ENCODE results near the gene KIF5C.
A peak's percentile ranks its signal among the peaks of the same experiment; 100 is the strongest.

The KIF5C gene

DNA sequence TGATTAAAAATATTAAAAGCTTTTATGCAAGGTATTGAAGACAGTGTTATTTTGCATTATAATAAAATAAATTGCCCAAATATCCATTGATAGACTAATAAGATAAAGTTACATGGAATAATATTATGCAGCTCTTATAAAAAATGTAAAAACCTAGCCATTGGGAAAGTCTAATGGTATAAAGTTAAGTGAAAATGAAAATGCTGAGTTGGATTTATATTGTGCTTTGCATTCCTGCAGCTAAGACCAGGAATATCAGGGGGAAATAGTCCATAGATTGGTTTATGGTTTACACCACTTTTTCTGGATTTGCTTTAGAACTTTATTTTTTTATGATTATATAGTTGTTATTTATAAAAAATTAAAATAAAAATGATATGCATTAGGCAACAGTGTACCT, 117.4 kb downstream of the KIF5C start:
- DNase-seq (ENCODE audit: low read depth), result no peak

DNA sequence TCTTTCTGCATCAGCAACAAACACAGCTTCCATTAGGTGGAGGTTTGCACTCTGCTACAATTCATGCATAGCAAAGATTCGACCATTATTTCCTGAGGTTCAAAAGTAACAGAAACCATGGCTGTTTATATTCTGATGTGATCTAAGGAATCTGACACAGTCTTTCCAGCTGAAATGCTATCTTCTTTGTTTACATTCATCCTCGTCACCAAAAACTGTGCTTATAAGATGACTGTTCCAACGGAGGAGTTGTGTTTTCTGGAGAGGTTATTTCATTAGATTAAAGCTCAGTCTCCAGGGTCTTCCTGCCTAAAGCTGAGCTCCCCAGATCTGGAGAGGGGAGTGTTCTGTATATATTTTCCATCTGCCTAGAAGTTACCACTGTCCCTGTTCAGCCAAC, 118.3 kb downstream of the KIF5C start:
- DNase-seq (ENCODE audit: low read depth), result no peak

DNA sequence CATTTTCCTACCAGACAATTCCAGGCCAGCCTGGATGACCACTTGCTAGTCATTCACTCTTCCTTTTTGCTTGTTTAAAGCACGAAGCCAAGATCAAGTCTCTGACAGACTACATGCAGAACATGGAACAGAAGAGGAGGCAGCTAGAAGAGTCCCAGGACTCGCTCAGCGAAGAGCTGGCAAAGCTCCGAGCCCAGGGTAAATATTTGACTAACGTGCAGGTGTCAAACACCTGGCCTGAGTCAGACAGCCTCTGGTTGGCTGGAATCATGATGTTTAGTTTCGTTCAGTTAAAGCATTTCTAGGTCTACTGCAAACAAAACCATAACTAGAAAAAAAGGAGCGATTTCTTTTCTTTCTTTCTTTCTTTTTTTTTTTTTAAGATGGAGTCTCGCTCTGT, 119.3 kb downstream of the KIF5C start:
- no peak for DNase-seq (ENCODE audit: low read depth)

DNA sequence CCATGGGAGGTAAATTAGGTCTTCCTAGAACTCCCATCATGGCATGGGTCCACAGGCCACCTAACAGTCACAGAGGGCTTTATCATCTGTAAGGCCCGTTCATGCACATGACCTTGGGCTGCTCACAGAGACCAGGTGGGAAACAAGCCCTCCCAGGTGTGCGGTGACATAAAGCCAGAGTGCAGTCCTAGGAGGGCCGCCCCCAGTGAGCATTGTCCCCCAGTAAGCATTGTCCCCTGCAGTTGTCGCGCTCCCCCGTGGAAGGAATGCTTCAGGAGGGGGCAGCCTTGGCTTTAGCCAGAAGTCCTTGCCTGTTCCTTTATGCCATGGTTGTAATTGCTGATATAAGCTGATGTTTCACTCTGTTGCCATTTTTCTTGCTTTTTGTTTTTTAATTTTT, 121.8 kb downstream of the KIF5C start:
- DNase-seq (ENCODE audit: low read depth), result no peak

DNA sequence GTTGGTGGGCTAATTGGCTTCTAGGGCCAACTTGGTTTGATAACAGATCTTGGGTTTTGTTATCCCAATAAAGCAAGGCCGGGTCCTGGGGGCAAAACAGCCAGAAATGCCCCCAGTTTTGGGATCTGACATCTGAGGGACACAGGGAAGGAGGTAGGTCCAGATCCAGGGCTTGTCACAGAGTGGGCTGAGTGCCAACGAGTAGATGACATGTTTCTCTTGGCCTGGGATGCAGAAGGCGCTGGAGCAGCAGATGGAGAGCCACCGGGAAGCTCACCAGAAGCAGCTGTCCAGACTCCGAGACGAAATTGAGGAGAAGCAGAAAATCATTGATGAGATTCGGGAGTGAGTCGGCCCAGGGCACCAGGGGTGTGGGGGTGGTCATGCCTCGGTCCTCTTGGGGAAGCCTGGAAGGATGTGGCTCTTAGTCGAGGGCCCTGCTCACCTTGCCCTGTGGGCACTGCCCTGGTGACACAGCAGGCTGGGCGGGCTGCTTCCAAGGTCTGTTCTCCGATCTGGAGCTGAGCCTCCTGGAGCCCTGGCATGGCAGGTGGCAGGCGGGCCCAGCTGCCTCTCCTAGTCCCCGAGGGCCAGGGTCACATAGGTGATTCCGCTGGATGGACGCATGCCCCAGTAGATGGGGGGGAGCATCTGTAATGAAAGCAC, 123.3 kb downstream of the KIF5C start:
- no peak for DNase-seq (ENCODE audit: low read depth)

DNA sequence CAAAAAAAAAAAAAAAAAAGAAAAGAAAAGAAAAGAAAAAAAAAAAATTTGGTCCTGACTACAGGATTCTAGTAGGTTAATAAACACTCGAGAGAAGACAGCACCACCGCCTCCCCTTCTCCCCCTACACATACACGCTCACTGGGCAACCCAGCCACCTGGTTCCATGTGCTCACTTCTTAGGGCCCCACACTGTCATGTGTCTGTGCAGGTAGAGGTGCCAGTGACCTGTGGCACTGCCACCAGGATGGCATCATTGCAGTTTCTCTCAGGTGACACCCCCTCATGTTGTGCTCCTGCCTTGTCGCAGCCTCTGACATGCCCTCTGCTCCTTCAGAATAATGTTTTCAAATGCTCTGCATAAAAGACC, 123.8 kb downstream of the KIF5C start:
- DNase-seq (ENCODE audit: low read depth), result no peak

DNA sequence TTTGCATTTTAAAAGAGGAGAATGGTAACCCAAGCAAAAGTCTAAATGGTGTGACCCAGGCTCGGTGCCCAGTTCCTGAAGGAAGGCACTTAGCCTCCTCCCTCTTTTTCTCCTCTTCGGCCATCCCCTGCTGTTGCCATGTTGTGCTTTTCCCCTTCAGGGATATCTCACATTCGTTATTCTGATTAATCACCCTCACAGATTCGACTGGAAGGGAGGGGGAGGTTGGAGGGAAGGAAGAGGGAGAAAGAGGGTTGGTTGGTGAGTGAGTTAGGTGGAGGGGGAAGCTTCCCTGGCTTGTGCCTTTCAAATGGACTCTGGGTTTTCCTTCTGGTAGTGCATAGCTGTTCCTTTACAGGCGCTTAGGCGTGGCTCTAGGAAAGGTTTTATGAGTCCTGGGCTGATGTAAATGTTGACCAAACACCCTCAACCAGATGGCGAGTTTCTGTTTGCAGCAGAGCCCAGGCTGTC, 124.5 kb downstream of the KIF5C start:
- no peak for DNase-seq (ENCODE audit: low read depth)

DNA sequence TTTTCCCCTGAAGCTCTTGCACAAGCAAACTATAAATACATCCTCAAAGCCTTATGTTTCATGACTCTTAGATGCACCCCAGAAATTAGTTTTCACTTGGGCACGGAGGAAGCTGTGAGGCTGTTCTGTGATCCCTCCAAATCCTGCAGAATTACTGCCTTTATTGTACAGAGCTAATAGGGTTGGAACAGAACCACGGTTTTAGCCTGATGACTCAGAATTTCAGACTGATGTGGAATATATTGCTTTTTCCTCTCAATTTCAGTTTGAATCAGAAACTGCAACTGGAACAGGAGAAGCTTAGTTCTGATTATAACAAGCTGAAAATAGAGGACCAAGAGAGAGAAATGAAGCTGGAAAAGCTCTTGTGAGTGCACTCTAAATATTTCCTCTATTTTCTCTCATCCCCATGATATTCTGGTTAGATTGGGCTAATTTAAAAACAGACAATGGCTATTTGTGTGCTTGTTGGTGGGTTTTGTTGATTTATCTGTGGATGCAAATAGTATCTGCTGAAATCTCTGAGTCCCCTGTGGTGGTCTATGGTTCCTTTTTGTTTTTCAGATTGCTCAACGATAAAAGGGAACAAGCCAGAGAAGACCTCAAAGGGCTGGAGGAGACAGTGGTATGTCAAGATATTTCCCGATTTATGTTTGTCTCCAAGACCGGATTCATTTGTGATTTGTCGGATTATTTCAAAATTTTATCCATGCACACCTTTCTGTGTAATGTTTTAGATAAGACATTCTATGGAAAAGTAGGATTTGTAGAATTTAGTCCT, 125.3 kb downstream of the KIF5C start:
- DNase-seq (ENCODE audit: low read depth), result no peak

DNA sequence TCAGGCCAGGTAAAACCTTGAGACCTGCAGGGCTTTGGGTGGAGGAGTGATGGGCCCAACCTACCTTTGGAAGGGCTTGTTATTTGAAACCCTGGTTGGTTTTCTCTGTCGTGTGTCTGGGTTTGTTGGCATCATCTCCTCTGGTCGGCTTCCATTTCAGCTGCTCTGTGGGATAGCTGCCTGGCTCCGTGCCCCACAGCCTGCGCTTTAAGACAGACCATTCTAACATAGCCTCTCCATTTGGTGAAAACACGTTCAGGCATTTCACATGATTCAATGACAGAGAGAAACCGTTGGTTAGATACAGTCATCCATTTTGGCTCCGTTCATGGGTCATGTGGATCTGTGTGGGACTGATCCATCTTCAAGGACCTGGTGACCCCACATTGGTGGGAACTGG, 126.5 kb downstream of the KIF5C start:
- no peak for DNase-seq (ENCODE audit: low read depth)

DNA sequence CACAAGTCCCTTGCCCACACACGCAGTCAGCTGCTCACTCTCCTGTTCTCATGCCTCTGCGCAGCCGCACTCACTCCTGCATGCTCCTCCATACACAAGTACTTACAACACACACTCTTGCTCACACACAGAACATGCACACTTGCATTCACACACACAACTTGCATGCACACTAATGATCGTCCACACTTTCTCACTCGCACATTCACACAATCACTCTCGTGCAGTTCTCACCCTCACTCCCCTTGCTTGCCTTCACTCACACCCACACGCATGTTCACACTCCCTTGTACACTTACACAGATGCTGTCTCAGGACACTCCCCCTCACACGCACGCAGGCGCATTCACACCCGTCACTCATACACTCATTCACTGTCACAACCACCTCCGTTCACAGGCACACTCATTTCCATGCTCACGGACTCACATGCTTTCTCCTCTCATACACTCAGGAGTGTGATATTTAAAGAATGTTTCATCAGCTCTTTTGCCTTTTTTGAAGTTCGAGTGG, 127.4 kb downstream of the KIF5C start:
- DNase-seq (ENCODE audit: low read depth), result no peak

DNA sequence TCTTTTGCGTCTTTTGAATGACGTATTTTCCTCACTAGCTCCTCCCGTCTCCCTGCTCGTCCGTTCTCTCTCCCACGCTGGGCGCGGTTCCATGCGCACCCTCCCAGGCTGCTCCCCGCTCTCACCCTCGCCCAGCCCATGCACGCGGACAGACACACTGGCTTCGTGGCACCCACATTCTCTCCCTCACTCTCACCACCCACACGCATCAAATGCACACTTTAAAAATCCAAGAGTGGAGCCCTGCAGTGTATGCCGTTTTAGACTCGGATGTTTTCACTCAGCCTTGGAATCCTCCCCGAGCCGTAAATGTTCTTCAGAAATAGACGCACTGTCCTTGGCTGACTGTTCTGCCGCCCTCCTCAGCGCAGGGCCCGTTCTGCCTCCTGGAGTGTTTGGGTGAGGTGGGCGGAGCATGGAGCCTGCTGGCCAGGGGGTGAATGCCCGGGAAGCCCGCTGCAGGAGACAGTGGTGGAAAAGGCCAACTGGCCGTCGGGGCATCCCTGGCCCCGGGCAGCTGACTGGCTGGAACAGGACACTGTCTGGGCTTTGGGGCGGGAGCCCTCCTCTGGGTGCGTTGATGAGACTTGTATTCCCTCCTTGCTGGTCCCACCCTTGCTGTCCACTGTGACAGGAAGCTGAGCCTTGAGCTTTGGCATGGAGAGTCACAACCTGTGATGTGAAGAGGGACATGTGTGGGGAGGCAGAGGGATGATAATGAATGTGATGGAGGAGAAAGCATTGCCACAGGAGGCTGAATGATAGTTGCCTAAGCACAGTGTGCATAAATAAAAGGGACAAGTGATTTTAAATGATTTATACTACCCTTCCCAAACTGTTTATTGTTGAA, 128.1 kb downstream of the KIF5C start:
- DNase-seq (ENCODE audit: low read depth), result no peak

DNA sequence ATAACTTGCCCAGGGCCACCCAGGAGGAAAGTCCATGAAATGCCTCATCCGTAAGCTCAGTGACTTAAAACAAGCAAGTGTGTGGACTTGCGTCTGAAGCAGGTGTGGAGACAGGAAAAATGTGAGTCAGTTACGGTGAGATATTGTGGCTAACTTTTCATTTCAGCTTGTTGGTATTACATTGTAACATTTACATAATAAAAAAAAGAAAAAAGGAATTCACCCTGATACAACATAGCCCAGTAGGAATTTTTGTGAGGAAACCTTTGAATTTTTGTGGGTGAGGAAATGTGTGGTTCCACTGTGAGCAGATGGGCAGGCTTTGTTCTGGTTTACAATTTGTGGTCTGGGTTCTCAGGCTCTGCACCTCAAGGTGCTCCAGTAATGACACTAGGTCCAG, 129.8 kb downstream of the KIF5C start:
- DNase-seq (ENCODE audit: low read depth), result peak; percentile 66

DNA sequence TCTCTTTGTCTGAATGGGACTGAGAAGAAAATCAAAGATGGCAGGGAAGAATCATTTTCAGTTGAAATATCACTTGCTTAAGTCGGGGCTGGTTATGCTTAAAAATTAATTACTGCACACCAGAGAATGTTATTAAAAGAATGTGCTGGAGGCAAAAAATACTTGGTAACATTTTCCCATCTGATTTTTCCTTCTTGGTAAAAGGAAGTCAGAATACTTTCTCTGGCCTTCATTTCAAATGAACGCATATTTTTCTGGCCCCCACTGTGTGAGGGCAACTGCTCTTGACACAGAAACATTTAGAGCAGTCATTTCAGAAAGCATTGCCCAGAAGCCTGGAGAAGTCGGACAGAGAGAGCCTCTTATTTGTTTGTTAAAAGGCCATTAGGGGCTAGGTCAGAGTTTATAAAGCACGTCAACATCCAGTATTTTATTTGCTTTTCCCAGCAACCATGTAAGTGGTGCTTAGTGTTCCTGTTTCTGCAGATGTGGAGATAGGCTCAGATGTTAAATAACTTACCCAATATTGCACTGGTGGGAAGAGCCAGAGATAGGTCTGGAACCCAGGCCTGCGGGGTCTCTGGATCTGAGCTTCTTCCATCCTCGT, 130.5 kb downstream of the KIF5C start:
- no peak for DNase-seq (ENCODE audit: low read depth)

DNA sequence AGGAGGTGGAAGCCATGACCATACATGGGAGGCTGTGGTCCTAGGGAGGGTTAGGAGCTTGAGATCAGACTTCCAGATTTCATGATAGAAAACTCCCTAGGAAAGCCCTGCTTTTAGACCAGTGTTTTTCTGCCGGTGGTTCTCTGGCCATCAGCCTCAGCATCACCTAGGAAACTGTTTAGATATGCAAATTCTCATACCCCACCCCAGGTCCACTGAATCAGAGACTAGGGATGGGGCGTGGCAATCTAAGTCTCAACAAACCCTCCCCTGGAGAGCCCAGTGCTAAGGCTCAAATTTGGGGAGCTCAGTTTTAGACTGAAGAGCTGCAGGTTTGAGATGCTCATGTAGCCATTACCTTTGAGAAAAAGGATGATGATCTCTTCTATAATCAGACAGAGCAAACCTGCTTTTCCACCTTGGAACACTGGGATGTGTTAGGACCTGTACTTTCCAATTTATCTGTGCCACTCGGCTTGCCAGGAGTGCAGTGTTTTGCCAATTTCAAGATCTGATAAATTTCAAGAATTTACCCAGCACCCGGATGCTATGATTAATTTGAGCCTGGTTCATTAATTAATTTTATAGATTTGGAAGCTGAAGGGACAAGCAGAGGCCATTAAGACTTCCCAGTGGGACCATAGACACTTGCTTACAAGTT, 132.0 kb downstream of the KIF5C start:
- DNase-seq (ENCODE audit: low read depth), result no peak

DNA sequence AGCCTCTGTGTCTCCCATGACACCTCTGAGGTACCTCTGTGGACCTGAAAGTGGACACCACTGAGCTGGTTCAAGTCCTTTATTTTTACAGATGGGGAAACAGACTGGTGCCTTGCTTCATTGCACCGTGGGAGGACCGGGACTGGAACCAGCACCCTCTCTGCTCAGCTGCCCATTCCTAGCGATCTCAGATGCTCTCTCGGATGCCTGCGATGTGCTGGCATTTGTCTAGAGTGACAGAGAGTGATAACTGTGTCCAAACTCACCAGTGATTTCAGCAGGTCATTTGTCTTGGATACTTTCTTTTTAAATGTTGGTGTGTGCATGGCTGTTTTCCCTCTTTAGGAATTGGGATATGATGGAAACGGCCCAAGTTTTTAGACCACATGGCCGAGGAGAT, 133.4 kb downstream of the KIF5C start:
- no peak for DNase-seq (ENCODE audit: low read depth)

DNA sequence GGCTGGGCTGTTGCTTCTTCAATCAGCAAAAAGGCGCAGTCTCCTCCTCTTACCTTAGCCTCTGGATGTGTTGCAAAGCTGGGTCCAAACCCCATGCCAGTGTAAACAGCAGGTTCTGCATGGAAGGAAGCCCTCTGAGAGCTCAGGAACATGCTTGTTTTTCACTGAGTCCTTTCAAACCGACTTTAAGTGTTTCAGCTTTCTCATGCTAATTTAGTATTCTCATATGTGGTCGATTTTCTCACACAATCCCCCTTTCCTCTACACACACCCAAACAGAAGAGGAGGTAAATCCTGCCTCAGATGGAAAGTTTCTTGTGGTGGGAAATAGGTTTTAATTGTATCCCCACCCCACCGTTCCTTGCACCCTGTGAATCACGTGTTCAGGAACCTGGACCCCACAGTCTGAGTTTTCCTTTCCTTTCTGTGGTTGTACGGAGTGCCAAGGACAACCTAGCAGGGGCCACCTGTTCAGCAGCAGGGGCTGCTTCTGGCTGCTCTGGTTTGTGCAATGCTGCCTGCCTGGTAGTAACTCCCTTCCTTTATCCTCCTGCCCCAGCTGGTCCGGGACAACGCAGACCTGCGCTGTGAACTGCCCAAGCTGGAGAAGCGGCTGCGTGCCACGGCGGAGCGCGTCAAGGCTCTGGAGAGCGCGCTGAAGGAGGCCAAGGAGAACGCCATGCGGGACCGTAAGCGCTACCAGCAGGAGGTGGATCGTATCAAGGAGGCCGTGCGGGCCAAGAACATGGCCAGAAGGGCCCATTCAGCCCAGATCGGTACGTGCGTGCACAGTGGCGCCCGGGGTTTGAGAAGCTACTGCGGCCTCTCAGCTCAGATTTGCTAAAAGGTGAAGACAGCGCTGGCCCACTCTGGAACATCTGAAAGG, 134.8 kb downstream of the KIF5C start:
- no peak for DNase-seq (ENCODE audit: low read depth)

DNA sequence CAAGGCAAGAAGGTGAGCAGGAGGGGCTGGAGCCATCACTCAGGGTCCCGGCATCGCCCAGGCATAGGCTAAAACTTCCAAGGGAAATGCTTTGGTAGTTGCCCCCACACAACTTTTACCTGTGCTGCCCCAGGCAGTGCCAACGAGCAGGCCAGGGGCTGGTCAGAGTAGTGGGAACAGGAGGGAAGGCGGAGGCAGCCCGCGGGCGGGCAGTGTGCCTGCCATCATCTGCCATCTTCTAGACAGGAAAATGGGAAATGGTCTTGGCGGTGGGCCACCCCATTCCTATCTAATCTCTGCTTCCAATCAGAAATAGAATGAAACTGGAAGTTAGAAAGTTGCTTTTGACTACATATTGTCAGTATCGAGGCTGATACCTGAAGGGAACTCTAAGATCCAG, 137.5 kb downstream of the KIF5C start:
- no peak for DNase-seq (ENCODE audit: low read depth)

DNA sequence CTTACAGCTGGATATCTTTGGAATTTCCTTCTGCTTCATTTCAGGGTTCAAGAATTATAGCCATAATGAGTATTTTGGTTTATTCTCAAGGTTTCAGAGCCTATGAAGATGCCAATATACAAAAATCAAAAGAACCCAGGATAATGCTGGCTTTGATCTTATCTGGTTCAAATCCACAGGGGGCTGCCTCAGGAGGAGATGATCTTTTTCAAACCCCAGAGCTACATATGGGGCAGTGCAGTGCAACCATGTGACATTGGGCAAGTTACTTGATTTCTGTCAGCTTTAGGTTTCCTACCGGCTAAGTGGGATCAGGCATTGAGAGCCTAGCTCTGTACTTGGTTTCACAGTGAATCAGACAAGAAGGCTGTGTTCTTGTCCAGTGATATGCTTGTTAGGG, 140.5 kb downstream of the KIF5C start:
- DNase-seq (ENCODE audit: low read depth), result no peak

DNA sequence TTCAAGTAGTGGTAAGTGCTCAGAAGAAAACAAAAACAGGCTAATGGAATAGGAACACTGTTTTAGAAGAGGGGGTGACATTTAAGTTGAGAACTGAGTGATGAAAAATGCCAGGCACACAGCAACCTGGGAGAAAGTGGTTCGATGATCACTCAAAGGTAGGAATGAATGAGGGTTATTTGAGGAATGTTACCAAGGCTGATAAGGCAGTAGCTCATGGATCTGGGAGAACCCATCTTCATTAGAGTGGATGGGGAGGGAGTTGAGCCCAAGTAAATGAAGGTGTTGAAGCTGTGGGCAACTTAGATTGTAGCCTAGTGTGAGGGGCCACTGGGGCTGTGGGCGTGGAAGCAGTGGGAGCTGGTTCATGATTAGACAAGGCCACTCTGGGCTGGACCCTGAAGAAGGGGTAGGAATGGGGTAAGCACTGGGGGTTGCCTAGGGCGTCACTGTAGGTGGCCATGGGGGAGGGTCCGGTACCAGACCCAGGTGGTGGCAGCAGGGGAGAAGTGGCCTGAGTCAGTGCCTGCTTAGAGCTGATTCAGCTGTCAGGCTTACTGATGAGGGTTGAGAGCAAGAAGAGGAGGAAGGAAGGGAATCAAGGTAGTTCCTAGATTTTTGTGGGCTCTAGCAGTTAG, 141.0 kb downstream of the KIF5C start:
- no peak for DNase-seq (ENCODE audit: low read depth)

All from GM04504 (cell line).